Measurements from ENCODE around the gene EEF1A2. TPM values are rescaled to one million over a fixed set of nuclear protein-coding genes. Genes with fewer than 3 reads are reported as not detected.

The EEF1A2 gene
- total and polyA plus RNA-seq, 12 donors, result 59.5 to 407 (median 139) TPM

DNA sequence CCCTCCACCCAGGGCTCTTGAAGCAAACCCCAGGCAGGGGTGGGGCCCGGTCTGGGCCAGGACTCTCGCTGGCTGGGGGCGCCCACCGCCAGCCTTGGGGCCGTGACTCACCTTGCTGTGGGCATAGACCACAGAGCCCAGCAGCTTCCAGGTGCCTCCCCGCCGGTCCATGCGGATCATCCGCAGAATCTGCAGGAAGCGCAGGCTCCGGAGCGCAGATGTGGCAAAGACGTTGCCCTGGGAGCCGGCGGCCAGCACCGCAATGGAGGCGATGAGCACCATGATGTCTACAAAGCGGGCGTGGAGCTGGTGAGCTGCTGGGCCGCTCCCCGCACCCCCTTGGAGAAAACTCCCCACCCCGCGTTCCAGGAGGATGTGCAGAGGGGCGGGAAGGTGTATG is 54.3 kb downstream of the EEF1A2 start:
- WGBS, 4 donors, result 84 to 92% (median 90%) methylated on average over 13 to 24 of the region's 24 CpGs; no CpG with 5 or more reads in 1 of the 4 donors
- intact Hi-C loops (cut with DNase I), result no loop called here
- no peak for TF ChIP-seq POLR2A (IDR thresholded peaks at IDR 0.05)
- Histone ChIP-seq H3K4me3 (no peak overlapping the region), H3K27ac (peak overlapping the region in 1 of 5 donors; percentile 38), H3K36me3 (replicated peaks in 1 of 2) (no peaks in the 10 kb centered on the region), H3K9me3 (replicated peaks in 1 of 3) (no peaks in the 10 kb centered on the region), H3K4me1 (replicated peaks in 1 of 2) (no peaks in the 10 kb centered on the region), H3K27me3 (no peaks in the 10 kb centered on the region)
- no peak for DNase-seq

DNA sequence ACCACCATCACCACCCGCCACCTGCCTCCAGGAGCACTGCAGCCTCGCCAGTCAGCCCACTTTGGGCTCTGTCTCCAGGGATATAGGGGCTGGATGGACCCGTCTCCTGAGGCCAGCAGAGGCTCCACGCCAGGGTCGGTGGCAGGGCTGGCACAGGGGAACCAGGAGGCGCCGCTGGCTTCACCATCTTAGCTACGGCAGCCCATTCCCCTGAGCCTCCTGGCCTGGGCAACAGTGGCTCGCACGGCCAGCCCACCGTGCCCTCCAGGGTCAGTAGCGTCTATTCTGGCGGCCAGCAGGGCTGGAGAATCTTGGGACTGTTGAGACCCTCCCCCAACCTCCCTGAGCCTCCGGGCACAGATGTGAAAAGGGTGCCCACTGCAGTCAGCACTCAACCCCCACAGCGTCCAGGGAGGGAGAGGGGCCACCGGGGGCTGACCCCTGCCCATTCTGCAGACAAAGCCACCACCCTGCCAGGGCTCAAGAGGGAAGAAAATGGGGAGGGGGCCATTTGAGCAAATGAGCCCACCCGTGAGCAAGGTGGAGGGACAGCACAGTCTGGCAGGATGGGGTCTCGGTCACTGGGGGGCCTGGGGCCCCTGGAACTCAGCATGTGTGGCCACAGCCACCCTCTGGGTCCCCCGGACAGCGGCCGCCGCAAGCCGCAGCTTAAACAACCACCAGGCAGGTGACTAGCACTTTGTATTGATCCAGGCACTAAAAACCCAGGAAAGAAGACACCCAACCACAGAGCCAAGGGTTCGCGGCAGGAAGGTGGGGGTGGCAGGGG is 55.1 kb downstream of the EEF1A2 start:
- H3K9me3 ChIP-seq (replicated peaks in 1 of 3), result no peaks in the 10 kb centered on the region
- no peak overlapping the region for H3K4me3 ChIP-seq
- no peak for DNase-seq
- H3K36me3 ChIP-seq (replicated peaks in 1 of 2), result no peaks in the 10 kb centered on the region
- no peaks in the 10 kb centered on the region for H3K4me1 ChIP-seq (replicated peaks in 1 of 2)
- H3K27ac ChIP-seq, result peak overlapping the region in 1 of 5 donors; percentile 38
- no peak for TF ChIP-seq POLR2A (IDR thresholded peaks at IDR 0.05)
- TF ChIP-seq, protein P1, sequence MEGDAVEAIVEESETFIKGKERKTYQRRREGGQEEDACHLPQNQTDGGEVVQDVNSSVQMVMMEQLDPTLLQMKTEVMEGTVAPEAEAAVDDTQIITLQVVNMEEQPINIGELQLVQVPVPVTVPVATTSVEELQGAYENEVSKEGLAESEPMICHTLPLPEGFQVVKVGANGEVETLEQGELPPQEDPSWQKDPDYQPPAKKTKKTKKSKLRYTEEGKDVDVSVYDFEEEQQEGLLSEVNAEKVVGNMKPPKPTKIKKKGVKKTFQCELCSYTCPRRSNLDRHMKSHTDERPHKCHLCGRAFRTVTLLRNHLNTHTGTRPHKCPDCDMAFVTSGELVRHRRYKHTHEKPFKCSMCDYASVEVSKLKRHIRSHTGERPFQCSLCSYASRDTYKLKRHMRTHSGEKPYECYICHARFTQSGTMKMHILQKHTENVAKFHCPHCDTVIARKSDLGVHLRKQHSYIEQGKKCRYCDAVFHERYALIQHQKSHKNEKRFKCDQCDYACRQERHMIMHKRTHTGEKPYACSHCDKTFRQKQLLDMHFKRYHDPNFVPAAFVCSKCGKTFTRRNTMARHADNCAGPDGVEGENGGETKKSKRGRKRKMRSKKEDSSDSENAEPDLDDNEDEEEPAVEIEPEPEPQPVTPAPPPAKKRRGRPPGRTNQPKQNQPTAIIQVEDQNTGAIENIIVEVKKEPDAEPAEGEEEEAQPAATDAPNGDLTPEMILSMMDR (IDR thresholded peaks at IDR 0.05), result no peak
- intact Hi-C loops (cut with DNase I), result no loop called here
- 82 to 98% (median 87%) methylated on average over 11 to 25 of the region's 25 CpGs for WGBS, 4 donors
- H3K27me3 ChIP-seq, result no peaks in the 10 kb centered on the region

DNA sequence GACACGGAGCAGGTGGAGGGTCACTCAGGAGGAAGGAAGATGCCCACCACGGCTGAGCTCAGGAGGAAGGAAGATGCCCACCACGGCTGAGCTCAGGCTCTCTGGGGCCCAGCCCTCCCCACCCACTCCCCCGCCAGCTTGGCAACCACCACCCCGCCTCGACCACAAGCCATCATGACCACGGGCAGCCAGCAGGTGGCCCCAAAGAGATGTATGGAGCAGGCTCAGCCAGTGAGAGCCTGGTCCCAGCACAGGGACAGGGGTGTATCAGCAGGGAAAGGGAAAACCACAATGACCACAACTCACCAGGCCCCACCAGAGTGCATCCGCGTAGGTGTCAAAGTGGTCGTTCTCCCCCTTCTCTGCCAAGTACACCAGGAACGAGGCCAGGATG is 56.8 kb downstream of the EEF1A2 start:
- H3K9me3 ChIP-seq (replicated peaks in 1 of 3), result no peaks in the 10 kb centered on the region
- no peak for TF ChIP-seq POLR2A (IDR thresholded peaks at IDR 0.05)
- TF ChIP-seq, protein P1 (IDR thresholded peaks at IDR 0.05), result peak in 3 of 6 experiments; percentile 11 to 45 (median 40)
- H3K4me3 ChIP-seq, result no peak overlapping the region
- DNase-seq, result peak; percentile 38 to 89 (median 59)
- WGBS, 4 donors, result 37 to 50% (median 43%) methylated on average over 3 to 11 of the region's 11 CpGs
- no peaks in the 10 kb centered on the region for H3K27me3 ChIP-seq
- no peaks in the 10 kb centered on the region for H3K36me3 ChIP-seq (replicated peaks in 1 of 2)
- H3K4me1 ChIP-seq (replicated peaks in 1 of 2), result no peaks in the 10 kb centered on the region
- intact Hi-C loops (cut with DNase I), result no loop called here
- H3K27ac ChIP-seq, result no peak overlapping the region

DNA sequence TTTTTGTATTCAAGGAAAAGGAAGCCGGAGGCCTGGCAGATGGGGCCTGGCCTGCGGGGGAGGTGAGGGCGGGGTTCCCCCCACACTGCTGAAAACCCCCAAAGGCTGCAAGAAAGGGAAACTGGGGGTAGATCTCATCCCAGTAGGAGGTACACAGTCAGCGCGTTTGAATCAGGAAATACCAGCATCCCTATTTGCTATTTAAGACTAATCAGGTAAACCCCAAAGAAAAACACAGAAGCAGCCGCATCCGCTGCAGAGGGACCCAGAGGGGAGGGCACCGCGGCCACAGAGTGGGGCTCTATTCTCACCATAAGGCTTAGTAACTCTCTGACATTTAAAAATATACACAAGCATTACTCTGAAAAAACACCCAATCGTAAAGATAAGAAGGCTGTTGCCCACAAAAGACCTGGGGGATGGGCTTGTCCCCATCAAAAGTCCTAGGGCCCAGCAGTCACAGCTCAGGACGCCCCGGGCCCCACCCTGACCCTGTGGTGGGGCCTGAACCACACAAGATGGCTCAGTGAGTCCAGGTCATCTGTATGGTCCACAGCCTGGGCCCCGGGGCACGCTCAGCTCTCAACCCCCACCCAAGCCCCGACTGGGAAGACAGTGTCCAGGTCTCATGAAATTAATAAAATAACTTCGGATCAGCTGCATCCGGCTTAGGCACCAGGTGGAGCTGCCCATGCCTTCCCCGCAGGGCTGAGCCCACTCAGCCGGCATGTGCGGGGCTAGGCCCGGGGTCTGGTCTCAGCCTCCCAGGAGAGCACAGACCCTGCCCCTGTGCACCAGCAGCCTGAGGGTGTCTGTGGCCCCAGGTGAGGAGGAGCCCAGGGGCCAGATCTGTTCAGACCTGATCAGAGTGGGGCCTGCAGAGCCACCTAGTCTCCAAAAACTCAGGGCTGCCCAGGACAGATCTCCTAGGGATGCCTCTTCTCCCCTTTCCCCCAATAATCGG is 57.5 kb downstream of the EEF1A2 start:
- H3K9me3 ChIP-seq (replicated peaks in 1 of 3), result no peaks in the 10 kb centered on the region
- H3K4me1 ChIP-seq (replicated peaks in 1 of 2), result no peaks in the 10 kb centered on the region
- H3K27me3 ChIP-seq, result no peaks in the 10 kb centered on the region
- TF ChIP-seq, protein P1 (IDR thresholded peaks at IDR 0.05), result no peak
- TF ChIP-seq POLR2A (IDR thresholded peaks at IDR 0.05), result no peak
- WGBS, 4 donors, result 36 to 53% (median 49%) methylated on average over 7 to 22 of the region's 22 CpGs
- H3K27ac ChIP-seq, result no peak overlapping the region
- intact Hi-C loops (cut with DNase I), result no loop called here
- DNase-seq, result no peak
- no peaks in the 10 kb centered on the region for H3K36me3 ChIP-seq (replicated peaks in 1 of 2)
- no peak overlapping the region for H3K4me3 ChIP-seq
